Measurements from ENCODE around the gene SOAT2. TPM values are rescaled to one million over a fixed set of nuclear protein-coding genes. Genes with fewer than 3 reads are reported as not detected.

SOAT2 gene
- total RNA-seq, 1 experiment from 2014 or later: not detected

GRCh38 chr12:53059434-53060063 lies 43.7 kb upstream of the SOAT2 start:
- Histone ChIP-seq H3K4me2 (ENCODE audit: insufficient read depth, insufficient read length, low read length) (no peak overlapping the region), H2BK15ac (ENCODE audit: low read depth, low read length) (no peak overlapping the region), H4K20me1 (ENCODE audit: control insufficient read depth, insufficient read depth, insufficient read length) (no peaks in the 10 kb centered on the region), H3K56ac (ENCODE audit: insufficient read length, low read depth, low read length) (no peak overlapping the region), H3K9me3 (ENCODE audit: control insufficient read depth, low read depth, low read length) (no peaks in the 10 kb centered on the region), H3K18ac (ENCODE audit: insufficient read length, low read depth, low read length) (no peak overlapping the region), H3K9ac (ENCODE audit: extremely low read depth, insufficient read length, low read length) (no peak overlapping the region), H3K79me1 (ENCODE audit: insufficient read depth, low read depth, low read length, poor library complexity, severe bottlenecking) (no peaks in the 10 kb centered on the region), H2BK120ac (ENCODE audit: low read depth, low read length, poor library complexity, severe bottlenecking) (no peak overlapping the region), H3K4me1 (ENCODE audit: insufficient read depth, low read length) (no peaks in the 10 kb centered on the region), H3K27me3 (ENCODE audit: insufficient read depth, low read length) (peaks cover 2% of the 10 kb centered on the region; the same call in 1 of the 2 replicates), H2AK5ac (ENCODE audit: insufficient read length, low read length) (no peak overlapping the region), H3K4ac (ENCODE audit: low read depth, low read length) (no peak overlapping the region), H4K8ac (replicated peaks; ENCODE audit: insufficient read length, low read depth, low read length) (no peak overlapping the region), H4K91ac (ENCODE audit: insufficient read length, low read depth, low read length) (no peak overlapping the region), H2BK5ac (ENCODE audit: insufficient read length, low read length) (no peak overlapping the region), H3K14ac (ENCODE audit: insufficient read depth, low read length) (no peak overlapping the region; the same call in 1 of the 2 replicates), H2BK20ac (ENCODE audit: low read depth, low read length, poor library complexity, severe bottlenecking) (no peak overlapping the region), H2BK12ac (ENCODE audit: insufficient read length, low read depth, low read length) (no peak overlapping the region), H3T11ph (ENCODE audit: low read length) (no peak overlapping the region), H3K27ac (ENCODE audit: insufficient read length, low read depth, low read length) (no peak overlapping the region), H3K23ac (ENCODE audit: insufficient read length, low read depth, low read length) (no peak overlapping the region), H4K5ac (ENCODE audit: insufficient read length, low read depth, low read length) (no peak overlapping the region), H3K79me2 (ENCODE audit: insufficient read depth, low read length) (no peaks in the 10 kb centered on the region), H3K23me2 (ENCODE audit: insufficient read length, low read depth, low read length, poor library complexity, severe bottlenecking) (no peaks in the 10 kb centered on the region), H2AFZ (ENCODE audit: low read length) (no peak overlapping the region)
- Mint-ChIP-seq H3K27ac (no peak overlapping the region), H3K4me3 (no peak overlapping the region), H3K4me1 (peaks cover 6 to 10% of the 10 kb centered on the region in 2 experiments), H3K36me3 (ENCODE audit: insufficient read depth in 1 of 3, low read depth in 3 of 3) (peaks cover 0 to 4% (median 0%) of the 10 kb centered on the region in 3 experiments; a peak in 2 of 7 replicates), H3K9me3 (no peaks in the 10 kb centered on the region), H3K27me3 (ENCODE audit: low read depth) (peaks cover 52% of the 10 kb centered on the region)
- no peak for TF ChIP-seq CTCF (conservative IDR thresholded peaks at IDR 0.05)
- DNase-seq: no peak
- no CpG with 5 or more reads among the region's 24 CpGs for WGBS (ENCODE audit: extremely low coverage, insufficient read length, low lambda C conversion rate)

Measured in H9 (cell line).